DOHH2 (cell line): ENCODE measurements around the gene ARHGAP8.

Experiments used
- CTCF ChIP-seq: fragments of 200-600 bp; sonication (generic); IDR thresholded peaks from one replicate; pipeline ENCODE4 v1.5.1; 2014; ENCODE audit warnings: antibody characterized with exemption, mild to moderate bottlenecking, low read depth, low read length; ENCODE audit not compliant: poor library complexity, severe bottlenecking
- EZH2phosphoT487 ChIP-seq: fragments of 200-600 bp; sonication (generic); IDR thresholded peaks from 2 replicates; pipeline ENCODE4 v1.6.1; 2017; ENCODE audit warnings: borderline replicate concordance, mild to moderate bottlenecking, antibody characterized with exemption, low read length, moderate library complexity, mixed read lengths

DNA sequence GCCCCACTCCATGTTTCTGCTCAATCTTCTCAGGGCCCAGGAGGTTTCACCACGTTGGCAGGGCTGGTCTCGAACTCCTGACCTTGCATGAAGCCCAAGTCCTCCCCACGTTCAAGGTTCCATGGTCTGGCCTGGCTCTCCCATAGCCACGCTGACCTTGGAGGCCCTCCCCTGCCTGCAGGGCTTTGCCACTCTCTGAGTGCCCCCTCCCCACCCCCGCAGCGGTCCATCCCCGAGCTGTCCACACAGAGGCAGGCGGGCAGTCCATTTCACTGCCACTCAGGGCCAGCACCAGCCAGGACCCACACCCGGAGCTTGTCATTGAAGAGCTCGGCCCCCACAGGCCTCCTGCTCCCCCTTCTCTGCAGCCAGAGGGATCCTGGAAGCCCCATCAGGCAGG, 30.7 kb downstream of the ARHGAP8 start:
- TF ChIP-seq EZH2phosphoT487 (no peak), CTCF (no peak)
